Activated naive CD4-positive, alpha-beta T cell (primary cell): Measurements from ENCODE around the gene VEZF1.

Experiments
- DNase-seq, 4 experiments: peaks; one replicate each; lab custom pipeline; 2025; lab: John Stamatoyannopoulos, UW

VEZF1 gene

DNA sequence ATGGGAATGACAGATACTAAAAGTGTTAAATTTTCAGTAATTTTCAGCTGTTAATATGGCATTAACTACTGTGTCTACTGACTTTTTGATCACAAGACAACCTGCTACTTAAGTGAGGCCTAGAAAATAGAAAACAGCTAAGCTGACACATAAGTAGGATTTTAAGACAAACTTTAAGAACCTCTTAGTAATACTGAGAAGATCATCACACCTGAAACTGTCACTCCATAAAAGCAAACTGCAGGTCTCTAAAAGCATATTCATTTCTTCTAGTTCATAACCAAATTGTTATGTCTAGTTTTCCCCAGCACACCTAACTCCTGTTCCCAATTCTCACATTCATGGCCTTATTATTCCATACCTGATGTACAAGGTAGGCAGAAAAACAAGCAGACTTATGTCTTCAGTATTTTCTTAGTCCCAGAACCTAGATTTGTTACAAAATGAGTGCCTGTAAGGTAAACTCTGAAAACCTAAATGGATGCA lies 11.0 kb upstream of the VEZF1 start:
- no peak for DNase-seq

DNA sequence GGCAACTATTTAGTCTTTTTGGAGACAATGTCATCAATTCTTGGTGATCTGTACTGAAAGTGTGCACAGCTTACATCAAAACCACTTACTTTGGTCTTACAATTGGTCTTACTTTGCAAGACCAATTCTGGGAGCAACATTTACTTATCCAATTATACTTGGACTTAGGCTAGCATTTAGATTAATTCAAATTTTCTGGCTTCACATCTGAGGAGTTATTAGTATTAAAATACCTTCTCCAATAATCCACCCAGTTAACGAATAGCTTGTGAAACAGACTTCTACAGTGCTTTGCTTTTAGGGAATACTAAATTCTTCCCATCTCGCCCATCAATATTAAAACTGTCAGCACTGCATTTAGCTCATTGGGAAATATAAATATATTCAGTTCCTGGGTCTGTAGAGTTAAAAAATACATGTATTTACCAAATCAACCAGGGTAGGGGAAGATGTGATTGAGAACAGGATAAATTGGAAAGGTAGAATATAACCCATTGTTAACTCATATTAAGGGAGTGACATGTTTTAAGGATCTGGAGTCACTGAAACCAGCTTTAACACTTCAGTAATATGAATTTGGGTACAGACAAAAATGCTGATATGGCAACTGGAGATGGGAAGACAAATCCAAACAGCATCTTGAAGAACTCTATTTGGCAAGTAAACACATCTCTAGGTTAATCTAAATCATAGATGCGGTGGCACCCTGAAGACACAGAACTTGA lies 9.2 kb upstream of the VEZF1 start:
- no peak for DNase-seq

DNA sequence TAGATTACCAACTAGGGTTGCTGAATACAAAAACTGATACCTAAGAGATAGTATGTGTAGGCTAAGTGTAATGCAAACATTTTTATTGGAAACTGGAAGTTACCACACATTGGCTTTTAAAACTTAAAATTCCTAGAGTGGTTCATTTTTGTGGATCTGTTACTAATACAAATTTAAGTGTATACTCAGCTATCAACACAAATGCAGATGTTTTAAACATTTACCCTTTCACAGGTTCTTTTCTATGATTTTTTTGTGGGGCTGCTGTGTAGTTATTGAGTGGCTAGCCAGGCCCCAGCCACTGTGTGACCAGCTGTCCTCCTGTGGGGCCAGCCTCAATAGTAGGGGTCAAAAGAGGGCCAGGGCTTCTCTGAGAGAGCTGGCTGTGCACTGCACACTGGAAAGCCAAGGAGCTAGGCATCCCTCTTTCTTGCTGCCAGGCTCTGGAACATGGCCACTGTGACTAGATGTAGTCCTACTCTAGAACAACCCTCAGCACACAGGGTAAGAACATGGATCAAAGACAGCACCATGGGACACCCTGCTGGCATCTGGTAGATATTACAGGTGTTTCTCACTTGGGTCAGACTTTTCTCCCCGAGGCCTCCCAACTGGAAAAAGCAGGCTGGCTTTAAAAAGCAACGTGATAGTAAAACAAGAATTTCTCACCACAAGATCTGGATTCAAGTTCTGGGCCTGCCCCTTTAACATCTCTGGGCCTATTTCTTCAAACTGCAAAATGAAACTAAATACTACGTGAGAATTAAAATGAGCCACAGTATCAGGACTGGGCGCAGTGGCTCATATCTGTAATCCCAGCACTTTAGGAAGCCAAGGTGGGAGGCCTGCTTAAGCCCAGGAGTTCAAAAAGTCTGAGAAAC lies 7.3 kb upstream of the VEZF1 start:
- DNase-seq = peak in 3 of 4 experiments; percentile 7 to 12 (median 10)

DNA sequence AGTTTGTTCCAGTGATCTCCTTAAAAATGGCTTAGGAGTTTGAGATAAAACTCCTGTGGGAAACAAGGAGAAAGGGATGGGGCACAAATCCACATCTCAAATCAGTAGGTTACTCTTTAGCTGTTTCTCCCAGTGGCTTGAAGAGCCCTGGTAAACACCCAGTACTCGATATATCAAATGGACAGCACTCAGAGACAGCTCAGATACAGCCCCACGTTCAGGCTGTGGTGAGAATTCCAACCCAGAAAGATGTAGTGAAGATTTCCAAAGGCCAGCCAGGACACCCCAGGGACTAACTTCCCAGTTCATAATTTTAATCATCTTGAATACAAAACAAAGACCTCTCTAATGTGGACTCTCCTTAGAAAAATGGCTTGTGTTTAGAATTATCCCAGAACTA lies 6.4 kb upstream of the VEZF1 start:
- DNase-seq = no peak

DNA sequence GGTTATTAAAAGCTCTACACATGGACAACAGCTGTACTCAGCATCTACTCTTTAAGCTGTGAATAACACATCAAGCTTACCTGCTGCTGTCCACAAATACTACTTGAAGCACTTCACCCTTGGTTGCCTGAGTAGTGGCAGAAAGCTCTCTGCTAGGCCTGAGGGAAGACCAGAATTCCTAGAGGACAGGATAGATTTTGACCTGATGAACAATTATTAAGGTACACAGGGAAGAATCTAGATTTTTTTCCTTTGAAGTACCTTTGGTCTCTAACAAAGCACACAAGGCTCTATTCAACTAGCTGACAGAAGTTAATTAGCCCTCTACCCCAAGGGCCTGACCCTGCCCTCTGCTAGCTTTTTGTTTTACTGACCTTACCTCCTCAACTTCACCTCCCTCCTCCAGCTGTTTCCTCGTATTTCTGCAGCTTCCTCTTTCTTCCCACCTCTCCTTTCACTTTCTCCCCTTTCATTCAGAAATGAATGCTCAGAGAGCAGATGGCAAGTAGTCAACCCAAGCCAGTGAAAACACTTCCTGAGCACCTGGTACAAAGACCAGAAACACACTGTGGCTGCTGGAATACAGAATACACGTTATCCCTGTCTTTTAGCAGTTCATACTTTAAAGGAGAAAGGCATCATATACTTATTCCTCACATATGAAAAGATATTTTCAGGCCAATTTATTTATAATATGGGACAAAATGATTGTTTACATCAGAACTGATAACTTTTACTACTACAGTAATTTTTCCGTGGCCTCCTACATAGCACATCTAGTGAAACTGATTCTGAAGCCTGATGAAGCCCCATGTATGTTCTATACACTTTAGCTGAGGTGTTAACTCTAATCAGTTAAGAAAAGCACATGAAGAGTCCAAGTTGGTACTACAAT lies 5.7 kb upstream of the VEZF1 start:
- no peak for DNase-seq

DNA sequence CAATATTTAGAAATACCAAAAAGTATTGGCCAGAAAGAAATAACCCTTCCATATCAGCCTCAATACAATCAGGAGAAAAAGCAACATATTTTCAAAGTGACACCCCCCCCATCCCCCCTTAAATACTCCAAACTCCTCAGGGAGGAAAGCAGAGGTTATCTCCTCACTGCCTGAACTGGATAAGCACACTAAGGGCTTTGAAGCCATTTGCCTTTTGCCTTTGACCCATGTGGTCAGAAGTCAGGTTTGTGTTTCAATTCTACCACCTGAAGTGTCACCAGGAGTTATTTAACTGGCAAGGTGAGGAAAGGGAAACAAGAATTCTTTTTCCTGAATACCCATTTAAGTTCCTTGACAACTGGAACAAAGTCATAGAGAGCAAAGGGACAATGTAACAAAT lies 3.5 kb upstream of the VEZF1 start:
- DNase-seq = no peak

DNA sequence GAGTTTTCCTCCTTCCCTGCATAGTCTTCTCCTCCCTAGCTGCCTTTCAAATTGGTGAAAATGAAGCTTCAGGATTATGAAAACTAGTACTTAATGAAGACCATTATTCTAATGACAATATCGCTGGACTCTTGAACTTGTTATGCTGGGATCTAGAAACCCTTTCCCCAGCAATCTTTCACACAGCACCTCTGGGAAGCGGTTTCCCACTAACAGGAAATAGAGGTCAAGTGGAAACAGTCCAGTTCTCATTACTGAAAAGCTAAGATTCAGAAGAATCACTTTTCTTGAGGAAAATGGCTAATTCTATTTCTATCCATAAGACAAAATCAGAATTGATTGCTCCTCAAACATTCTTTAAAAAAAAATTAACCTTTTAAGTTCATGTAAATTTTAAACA lies 2.0 kb upstream of the VEZF1 start:
- DNase-seq = no peak

DNA sequence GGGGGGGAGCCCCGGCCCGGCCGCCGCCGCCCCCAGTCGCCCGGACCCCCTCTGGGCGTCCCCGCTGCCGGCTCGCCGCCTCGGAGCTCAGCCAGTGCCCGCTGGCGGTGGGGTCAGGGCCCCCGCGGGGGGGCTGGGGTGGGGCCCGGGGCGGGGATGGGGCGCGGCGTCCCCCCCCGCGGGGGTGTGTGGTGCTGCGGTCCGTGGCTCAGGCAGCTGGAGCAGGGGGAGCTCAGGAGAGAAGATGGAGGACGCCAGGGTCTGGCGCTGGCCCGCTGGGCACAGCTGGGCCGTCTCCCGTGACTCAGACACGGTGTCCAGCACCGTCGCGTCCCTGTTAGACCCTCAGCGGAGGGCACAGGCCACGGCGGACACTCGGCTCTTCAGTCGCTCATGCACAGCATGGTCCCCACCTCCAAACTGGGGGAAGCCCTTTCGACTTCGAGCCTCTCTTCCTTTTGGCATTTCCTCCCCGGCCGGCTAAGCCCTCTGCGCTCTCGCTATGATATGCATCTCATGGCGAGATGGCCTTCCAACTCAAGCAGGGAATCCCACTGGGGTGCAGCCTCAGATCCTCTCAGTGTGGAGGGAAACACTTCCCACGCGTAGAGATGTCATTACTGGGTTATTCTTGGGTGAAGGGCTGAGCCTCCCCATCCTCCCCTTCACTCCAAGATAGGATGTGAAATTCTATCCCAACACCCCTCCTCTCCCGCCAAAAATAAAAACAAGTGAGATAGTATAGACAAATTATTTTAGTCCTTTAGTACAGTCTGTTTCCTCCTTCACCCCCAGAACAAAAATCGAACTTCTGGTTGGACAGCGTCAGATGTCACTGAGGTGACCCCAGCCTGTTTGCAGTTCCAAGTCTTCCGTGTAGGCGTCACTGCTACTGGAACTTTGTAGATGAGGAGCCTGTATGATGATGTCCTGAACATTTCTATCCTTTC lies 522 bp upstream of the VEZF1 start:
- DNase-seq = peak in 3 of 4 experiments; percentile 62 to 75 (median 63)

DNA sequence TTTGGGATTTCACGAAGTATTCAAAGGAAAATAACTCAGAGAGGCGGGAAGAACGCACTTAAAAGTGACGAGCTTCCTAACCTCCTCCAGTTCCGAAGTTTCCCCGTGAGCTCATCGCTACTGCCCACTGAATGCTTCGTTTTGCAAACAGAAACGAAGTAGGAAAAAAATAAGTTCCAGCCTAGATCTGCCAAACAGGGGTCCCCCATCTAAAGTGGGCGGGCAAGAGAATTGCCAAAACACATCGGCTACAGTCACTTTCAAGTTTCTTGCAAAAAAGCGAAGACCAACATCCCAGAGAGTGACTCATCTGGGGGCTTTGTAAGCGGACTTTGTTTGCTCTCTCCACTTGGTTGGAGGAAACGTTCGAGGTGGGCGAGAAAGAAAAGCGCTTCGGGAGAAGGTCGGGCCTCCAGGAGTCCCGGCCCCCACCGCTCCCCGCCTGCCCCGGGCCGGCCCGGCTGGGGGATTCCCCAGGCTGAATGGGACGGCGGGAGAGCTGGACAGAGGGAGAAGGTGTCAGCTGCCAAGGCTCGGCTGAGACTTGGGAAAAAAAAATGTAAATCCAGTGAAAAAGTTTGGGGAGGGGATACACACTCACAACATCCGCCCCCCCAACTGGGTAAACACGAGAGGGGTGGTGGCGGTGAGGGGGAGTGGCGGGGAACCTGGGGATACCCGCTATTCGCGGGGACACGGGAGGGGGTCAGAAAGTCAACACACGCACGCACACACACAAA lies 1.0 kb downstream of the VEZF1 start:
- DNase-seq = peak in 2 of 4 experiments; percentile 7 to 29

DNA sequence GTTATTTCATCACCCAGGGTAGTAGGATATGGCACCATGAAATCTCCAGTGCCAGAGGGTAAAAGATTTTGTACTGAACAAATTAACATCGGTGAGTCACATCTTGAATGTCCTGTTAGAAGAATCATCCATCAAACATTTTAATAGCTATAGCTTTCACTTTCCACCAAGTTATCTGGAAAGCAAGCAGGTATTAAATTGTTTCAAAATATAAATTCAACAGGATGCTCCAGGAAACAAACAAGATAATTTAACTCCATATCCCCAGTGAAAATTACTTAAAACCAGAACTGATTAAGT lies 2.4 kb downstream of the VEZF1 start:
- no peak for DNase-seq

DNA sequence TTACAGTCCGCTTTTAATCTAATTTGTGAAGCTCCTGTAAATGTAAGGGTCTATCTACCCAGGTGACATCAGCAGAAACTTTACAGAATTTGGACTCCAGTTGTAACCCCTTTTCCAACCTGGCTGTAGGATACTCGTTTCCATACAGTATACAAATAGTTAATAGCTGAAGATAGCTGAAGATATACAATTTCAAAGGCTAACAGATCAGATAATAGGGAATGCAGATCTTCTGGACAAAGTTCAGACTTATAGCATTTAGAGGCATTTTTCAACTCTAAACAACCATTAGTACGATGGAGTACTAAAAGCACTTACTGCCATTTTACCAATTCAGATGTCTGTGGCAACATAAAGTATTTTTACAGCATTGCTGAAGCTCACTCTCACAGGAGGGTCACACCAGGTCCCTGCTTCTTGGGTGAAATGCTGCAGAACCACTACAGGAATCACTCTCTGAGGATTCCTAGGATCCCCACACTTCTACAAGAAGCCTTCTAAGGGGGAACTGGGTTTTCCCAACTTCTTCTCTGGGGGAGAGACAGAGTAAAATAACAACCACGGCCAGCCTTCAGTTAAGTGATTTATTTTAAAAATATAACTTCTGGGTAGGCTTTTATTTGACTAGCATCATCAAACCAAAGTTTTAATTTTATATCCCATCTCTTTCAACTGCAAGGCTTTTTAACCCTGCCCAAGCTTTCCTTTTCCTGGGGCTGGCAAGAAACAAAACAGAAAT lies 2.9 kb downstream of the VEZF1 start:
- DNase-seq = no peak

DNA sequence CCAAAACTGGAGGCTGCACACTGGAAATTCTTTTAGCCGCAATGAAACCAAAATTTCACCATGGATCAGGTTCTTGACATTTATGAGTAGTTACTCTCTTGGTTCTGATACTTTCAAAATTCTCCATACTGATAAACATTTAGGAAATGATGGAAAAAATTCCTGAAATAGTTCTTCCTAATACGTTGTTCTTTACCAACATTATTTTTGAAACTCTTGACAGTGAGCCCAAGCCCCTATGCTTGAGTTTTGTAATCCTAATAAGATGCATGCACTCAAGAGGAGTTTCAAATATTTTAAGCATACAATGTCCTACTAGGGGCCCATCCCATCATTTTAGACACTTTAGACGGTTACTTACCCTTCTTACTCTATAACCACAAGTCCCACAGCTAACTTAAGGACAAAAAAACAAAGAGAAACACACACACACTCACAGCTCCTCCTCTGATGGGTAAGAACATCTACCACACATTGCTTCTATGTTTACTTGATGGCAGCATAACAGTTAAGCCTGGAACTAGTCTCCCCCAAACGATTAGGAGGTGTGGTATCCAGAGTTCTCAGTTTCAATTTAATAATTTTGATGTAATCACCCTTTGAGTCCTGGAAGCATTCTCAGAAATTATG lies 3.7 kb downstream of the VEZF1 start:
- no peak for DNase-seq

DNA sequence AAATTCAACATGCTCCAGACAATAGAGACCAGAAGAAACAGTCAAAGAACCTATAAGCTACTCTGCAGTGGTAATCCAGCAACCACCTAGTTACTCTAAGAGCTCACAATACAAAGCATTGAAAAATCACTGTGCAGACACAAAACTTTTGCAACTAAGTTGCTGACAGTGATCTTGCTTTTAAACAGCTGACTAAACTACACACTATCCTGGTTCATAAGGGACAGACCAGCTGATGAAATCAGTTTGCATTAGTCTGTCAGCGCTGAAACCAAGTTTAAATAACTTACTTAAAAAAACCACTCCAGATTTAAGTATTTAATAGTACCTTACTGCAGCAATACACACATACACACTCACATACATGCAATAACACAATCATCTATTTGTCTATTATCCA lies 4.6 kb downstream of the VEZF1 start:
- no peak for DNase-seq

DNA sequence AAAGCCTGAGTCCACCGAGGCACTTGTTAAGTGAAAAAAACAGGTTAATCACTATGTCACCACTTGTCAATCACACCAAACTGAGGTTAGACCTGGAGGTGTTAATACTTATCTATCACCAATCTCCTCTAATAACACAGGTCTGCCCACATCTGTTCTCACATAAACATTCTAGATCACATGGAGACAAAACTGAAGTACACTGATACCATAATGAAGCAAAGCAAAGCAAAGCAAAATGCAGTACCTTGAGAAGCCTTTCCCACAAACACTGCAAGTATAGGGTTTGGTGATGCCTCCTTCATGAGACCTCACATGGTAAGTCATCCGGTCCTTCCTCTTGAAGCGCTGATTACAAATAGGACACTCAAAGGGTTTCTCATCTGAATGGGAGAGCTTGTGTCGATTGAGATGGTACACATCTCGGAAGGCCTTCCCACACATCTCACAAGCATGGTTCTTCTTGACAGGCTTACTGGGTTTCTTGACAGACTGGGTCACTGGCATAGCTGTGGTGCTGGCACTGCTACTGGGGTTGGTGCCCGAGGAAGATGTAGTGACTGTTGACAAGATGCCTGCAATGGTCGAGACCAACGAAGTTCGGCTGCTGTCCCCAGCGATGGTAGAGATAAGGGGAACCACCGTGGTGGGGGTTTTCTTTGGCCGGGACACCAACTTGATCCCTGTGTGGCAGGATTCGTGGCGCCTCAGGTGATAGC lies 5.4 kb downstream of the VEZF1 start:
- no peak for DNase-seq

DNA sequence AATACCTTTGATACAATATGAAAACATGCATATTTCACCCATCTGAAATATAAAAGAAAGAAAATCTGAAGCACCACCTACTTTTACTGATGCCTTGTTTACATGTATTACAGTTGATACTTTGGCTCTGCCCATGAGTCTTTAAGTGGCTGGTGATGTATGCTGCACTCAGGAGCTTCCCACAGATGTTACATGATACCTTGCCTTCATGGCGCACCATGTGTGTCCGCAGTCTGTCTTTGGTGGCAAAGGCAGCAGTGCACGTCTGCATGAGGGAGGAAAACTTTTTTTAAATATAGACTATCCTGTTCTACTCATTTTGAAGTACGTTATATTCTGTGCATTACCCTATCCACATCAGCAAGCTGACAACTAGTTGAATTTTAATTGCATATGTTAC lies 7.5 kb downstream of the VEZF1 start:
- DNase-seq = no peak

DNA sequence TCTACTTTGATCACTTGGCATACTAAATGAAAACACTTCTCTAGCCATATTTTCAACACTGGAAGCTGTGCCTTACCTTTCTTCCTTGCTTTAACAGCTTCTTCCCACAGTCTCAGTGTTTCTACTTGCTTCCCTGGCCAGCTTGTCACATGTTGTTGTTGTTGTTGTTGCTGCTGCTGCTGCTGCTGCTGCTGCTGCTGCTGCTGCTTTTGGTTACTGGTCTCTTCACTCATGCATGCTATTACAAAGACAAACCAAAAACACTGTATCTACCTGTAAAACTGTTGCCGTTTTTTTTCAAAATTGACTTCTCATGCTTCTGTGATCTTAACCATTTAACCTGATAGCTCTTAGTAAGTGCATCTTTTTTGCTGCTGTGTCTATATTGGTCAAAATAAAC lies 9.0 kb downstream of the VEZF1 start:
- DNase-seq = no peak

DNA sequence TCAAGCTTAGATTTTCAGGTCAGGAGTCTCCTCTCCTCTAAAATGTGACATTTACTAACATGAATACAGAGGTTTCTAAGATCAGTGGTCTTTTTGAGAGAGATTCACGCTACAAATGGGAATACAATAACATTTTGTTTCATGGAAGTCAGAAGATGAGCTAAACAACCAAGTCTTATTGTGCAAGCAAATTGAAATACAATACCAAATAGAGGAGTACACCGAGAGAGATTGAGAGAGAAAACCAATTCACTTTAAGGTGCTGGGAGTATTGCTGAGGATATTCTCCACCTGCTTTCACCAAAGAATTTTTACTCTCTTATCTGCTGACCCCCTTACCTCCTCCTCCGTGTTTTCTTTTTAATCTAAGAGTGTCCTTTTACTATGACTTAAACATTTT lies 11.5 kb downstream of the VEZF1 start:
- no peak for DNase-seq

DNA sequence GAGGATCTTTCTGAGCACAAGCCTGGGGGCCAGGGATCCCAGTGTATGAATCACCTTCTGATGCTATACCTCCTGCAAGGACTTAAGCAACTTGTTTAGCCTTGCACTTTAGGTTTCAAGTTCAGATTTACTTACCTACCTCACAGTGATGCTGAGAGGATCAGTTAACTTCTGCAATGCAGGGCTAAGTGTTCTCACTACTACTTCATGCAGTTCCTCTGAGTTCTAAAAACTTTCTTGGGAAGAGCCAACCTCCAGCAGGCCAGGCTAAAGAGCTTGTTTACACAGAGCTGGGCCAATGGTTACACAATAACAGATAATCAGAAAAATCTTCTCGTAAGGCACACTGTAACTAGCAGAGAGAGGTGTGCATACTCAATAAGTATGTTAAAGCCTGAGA lies 13.0 kb downstream of the VEZF1 start:
- no peak for DNase-seq
